ENCODE results near the gene NRXN3.

GRCh38 chr14:78403278-78403815, 233.2 kb downstream of the NRXN3 start:
- TF ChIP-seq, protein P1, sequence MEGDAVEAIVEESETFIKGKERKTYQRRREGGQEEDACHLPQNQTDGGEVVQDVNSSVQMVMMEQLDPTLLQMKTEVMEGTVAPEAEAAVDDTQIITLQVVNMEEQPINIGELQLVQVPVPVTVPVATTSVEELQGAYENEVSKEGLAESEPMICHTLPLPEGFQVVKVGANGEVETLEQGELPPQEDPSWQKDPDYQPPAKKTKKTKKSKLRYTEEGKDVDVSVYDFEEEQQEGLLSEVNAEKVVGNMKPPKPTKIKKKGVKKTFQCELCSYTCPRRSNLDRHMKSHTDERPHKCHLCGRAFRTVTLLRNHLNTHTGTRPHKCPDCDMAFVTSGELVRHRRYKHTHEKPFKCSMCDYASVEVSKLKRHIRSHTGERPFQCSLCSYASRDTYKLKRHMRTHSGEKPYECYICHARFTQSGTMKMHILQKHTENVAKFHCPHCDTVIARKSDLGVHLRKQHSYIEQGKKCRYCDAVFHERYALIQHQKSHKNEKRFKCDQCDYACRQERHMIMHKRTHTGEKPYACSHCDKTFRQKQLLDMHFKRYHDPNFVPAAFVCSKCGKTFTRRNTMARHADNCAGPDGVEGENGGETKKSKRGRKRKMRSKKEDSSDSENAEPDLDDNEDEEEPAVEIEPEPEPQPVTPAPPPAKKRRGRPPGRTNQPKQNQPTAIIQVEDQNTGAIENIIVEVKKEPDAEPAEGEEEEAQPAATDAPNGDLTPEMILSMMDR (IDR thresholded peaks at IDR 0.05; ENCODE audit: low read depth, low read length, missing input control): no peak
- TF ChIP-seq NR2F2 (IDR thresholded peaks at IDR 0.05) (no peak), RAD21 (IDR thresholded peaks at IDR 0.05) (no peak), JUND (IDR thresholded peaks at IDR 0.05) (no peak), TAF1 (conservative IDR thresholded peaks at IDR 0.05) (no peak), YY1 (IDR thresholded peaks at IDR 0.05) (no peak), GABPA (IDR thresholded peaks at IDR 0.05 in 1 of 2, conservative IDR thresholded peaks at IDR 0.05 in 1 of 2) (no peak), SP1 (IDR thresholded peaks at IDR 0.05) (no peak)
- TF ChIP-seq, protein P2, sequence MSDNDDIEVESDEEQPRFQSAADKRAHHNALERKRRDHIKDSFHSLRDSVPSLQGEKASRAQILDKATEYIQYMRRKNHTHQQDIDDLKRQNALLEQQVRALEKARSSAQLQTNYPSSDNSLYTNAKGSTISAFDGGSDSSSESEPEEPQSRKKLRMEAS (IDR thresholded peaks at IDR 0.05): no peak
- TF ChIP-seq, protein P3, sequence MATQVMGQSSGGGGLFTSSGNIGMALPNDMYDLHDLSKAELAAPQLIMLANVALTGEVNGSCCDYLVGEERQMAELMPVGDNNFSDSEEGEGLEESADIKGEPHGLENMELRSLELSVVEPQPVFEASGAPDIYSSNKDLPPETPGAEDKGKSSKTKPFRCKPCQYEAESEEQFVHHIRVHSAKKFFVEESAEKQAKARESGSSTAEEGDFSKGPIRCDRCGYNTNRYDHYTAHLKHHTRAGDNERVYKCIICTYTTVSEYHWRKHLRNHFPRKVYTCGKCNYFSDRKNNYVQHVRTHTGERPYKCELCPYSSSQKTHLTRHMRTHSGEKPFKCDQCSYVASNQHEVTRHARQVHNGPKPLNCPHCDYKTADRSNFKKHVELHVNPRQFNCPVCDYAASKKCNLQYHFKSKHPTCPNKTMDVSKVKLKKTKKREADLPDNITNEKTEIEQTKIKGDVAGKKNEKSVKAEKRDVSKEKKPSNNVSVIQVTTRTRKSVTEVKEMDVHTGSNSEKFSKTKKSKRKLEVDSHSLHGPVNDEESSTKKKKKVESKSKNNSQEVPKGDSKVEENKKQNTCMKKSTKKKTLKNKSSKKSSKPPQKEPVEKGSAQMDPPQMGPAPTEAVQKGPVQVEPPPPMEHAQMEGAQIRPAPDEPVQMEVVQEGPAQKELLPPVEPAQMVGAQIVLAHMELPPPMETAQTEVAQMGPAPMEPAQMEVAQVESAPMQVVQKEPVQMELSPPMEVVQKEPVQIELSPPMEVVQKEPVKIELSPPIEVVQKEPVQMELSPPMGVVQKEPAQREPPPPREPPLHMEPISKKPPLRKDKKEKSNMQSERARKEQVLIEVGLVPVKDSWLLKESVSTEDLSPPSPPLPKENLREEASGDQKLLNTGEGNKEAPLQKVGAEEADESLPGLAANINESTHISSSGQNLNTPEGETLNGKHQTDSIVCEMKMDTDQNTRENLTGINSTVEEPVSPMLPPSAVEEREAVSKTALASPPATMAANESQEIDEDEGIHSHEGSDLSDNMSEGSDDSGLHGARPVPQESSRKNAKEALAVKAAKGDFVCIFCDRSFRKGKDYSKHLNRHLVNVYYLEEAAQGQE (IDR thresholded peaks at IDR 0.05): no peak
